ENCODE data around the gene PCDH9.

The PCDH9 gene

GRCh38 chr13:66842766-66843165 is 387.4 kb downstream of the PCDH9 start:
- Histone ChIP-seq H2AFZ (ENCODE audit: low read depth, low read length, severe bottlenecking) (peak overlapping the region; percentile 14), H3K79me2 (ENCODE audit: insufficient read depth, low read length) (no peaks in the 10 kb centered on the region), H3K36me3 (ENCODE audit: low read length) (no peaks in the 10 kb centered on the region), H4K20me1 (ENCODE audit: low read depth, low read length) (no peaks in the 10 kb centered on the region), H3F3A (ENCODE audit: insufficient read depth) (no peaks in the 10 kb centered on the region), H3K27me3 (ENCODE audit: low read length) (no peaks in the 10 kb centered on the region), H3K27ac (ENCODE audit: low read depth, low read length) (no peak overlapping the region), H3K9me3 (ENCODE audit: insufficient read depth, low read length) (no peaks in the 10 kb centered on the region), H3K4me2 (ENCODE audit: low read depth, low read length, poor library complexity, severe bottlenecking) (no peak overlapping the region), H3K9me2 (replicated peaks; ENCODE audit: insufficient read depth, low read length) (no peaks in the 10 kb centered on the region), H3K4me3 (ENCODE audit: insufficient read depth, low read length, poor library complexity, severe bottlenecking) (no peak overlapping the region), H3K9ac (ENCODE audit: low read length) (no peak overlapping the region)
- TF ChIP-seq CTCF (IDR thresholded peaks at IDR 0.05; ENCODE audit: insufficient read depth, low read length, poor library complexity, severe bottlenecking) (no peak), EZH2phosphoT487 (conservative IDR thresholded peaks at IDR 0.05; ENCODE audit: low read length) (no peak)

GRCh38 chr13:66840621-66841020 is 389.5 kb downstream of the PCDH9 start:
- H3K36me3 ChIP-seq (ENCODE audit: low read length) = no peaks in the 10 kb centered on the region
- H2AFZ ChIP-seq (ENCODE audit: low read depth, low read length, severe bottlenecking) = no peak overlapping the region

DNA sequence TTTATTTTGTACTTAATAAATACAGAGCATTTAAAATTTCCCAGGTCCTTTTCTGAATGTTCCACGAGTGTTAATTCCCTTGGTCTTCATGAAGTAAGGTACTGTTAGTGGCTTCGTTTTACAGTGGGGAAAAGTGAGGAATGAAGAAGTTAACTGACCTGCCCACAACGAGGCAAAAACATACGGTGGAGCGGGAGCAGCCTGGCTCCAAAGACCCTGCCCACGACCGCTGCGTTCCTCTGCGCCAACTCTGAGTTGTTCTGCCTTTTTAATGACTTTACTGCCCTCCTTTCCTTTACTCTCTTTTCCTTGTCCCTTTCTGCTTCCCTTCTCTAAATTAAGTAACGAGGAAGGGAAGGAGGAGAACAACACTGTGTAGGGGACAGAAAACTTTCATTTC is 392.9 kb downstream of the PCDH9 start:
- TF ChIP-seq EZH2phosphoT487 (conservative IDR thresholded peaks at IDR 0.05; ENCODE audit: low read length) (no peak), CTCF (IDR thresholded peaks at IDR 0.05; ENCODE audit: insufficient read depth, low read length, poor library complexity, severe bottlenecking) (no peak)
- H4K20me1 ChIP-seq (ENCODE audit: low read depth, low read length) = no peaks in the 10 kb centered on the region
- no peaks in the 10 kb centered on the region for H3K9me2 ChIP-seq (replicated peaks; ENCODE audit: insufficient read depth, low read length)
- no peaks in the 10 kb centered on the region for H3K36me3 ChIP-seq (ENCODE audit: low read length)
- H3F3A ChIP-seq (ENCODE audit: insufficient read depth) = no peaks in the 10 kb centered on the region
- H3K9ac ChIP-seq (ENCODE audit: low read length) = no peak overlapping the region
- H2AFZ ChIP-seq (ENCODE audit: low read depth, low read length, severe bottlenecking) = no peak overlapping the region
- H3K4me2 ChIP-seq (ENCODE audit: low read depth, low read length, poor library complexity, severe bottlenecking) = no peak overlapping the region
- no peaks in the 10 kb centered on the region for H3K27me3 ChIP-seq (ENCODE audit: low read length)
- no peaks in the 10 kb centered on the region for H3K9me3 ChIP-seq (ENCODE audit: insufficient read depth, low read length)
- H3K4me3 ChIP-seq (ENCODE audit: insufficient read depth, low read length, poor library complexity, severe bottlenecking) = no peak overlapping the region
- no peaks in the 10 kb centered on the region for H3K79me2 ChIP-seq (ENCODE audit: insufficient read depth, low read length)
- H3K27ac ChIP-seq (ENCODE audit: low read depth, low read length) = no peak overlapping the region

More at GRCh38 chr13:66840621-66841020, 389.5 kb downstream of the PCDH9 start:
- Histone ChIP-seq H3K4me3 (ENCODE audit: insufficient read depth, low read length, poor library complexity, severe bottlenecking) (no peak overlapping the region), H3K9ac (ENCODE audit: low read length) (no peak overlapping the region), H3K79me2 (ENCODE audit: insufficient read depth, low read length) (no peaks in the 10 kb centered on the region), H3K27me3 (ENCODE audit: low read length) (no peaks in the 10 kb centered on the region), H3K9me3 (ENCODE audit: insufficient read depth, low read length) (no peaks in the 10 kb centered on the region), H4K20me1 (ENCODE audit: low read depth, low read length) (no peaks in the 10 kb centered on the region), H3K9me2 (replicated peaks; ENCODE audit: insufficient read depth, low read length) (no peaks in the 10 kb centered on the region), H3F3A (ENCODE audit: insufficient read depth) (no peaks in the 10 kb centered on the region), H3K27ac (ENCODE audit: low read depth, low read length) (no peak overlapping the region), H3K4me2 (ENCODE audit: low read depth, low read length, poor library complexity, severe bottlenecking) (no peak overlapping the region)
- TF ChIP-seq EZH2phosphoT487 (conservative IDR thresholded peaks at IDR 0.05; ENCODE audit: low read length) (no peak), CTCF (IDR thresholded peaks at IDR 0.05; ENCODE audit: insufficient read depth, low read length, poor library complexity, severe bottlenecking) (no peak)

All from SU-DHL-6 (cell line).